ENCODE data around the gene ERBIN. TPM values are rescaled to one million over a fixed set of nuclear protein-coding genes. Genes with fewer than 3 reads are reported as not detected.

The ERBIN gene
- total RNA-seq, 1 experiment from 2014 or later, result 38.9 TPM

DNA sequence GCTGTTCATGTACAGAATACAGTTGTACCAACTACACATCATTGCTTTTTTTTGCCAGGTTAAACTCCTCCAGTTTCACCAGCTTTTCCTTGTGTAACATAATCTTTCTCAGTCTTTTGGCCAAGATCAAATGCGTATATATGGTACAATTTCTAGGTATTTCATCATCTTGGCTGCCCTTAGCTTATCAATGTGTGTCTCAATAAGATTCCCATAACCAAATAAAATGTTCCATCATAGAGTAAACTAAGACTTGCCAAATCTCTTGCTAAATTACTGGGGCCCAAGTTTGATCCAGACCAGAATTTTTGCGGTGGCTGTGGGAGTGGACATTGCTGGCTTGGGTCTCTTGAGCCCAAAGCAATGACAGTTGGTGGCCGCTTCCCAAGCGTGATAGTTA lies 24.3 kb upstream of the ERBIN start:
- H2AFZ ChIP-seq (ENCODE audit: low read length), result no peak overlapping the region
- H3K79me2 ChIP-seq (ENCODE audit: low read length), result no peaks in the 10 kb centered on the region
- DNase-seq (no peak), ATAC-seq (no peak)
- no peaks in the 10 kb centered on the region for H3K27me3 ChIP-seq (ENCODE audit: low read length)
- CTCF ChIA-PET, result no interaction called here
- no peaks in the 10 kb centered on the region for H3K9me2 ChIP-seq (replicated peaks; ENCODE audit: low read length)
- H3K9me3 ChIP-seq (ENCODE audit: low read length), result no peaks in the 10 kb centered on the region
- H3K9ac ChIP-seq (ENCODE audit: low read length), result no peak overlapping the region
- intact Hi-C loops (cut with micrococcal nuclease), result no loop called here
- no peaks in the 10 kb centered on the region for H3F3A ChIP-seq (ENCODE audit: low read length, unreplicated experiment)
- no TSS peak for BruUV-seq (replicated peaks)
- no peaks in the 10 kb centered on the region for H4K20me1 ChIP-seq (ENCODE audit: low read length)
- POLR2A ChIA-PET (ENCODE audit: unreplicated experiment), result no interaction called here
- H3K36me3 ChIP-seq (ENCODE audit: low read depth, low read length), result no peaks in the 10 kb centered on the region
- no peak overlapping the region for H3K27ac ChIP-seq (ENCODE audit: low read length)
- no peaks in the 10 kb centered on the region; the same call in 1 of the 2 replicates for H3K4me1 ChIP-seq (ENCODE audit: insufficient read depth, low read length)
- no peak overlapping the region for H3K4me3 ChIP-seq (ENCODE audit: low read length)
- TF ChIP-seq EZH2 (IDR thresholded peaks at IDR 0.05; ENCODE audit: low read length, unreplicated experiment), result no peak
- TF ChIP-seq, protein P1, sequence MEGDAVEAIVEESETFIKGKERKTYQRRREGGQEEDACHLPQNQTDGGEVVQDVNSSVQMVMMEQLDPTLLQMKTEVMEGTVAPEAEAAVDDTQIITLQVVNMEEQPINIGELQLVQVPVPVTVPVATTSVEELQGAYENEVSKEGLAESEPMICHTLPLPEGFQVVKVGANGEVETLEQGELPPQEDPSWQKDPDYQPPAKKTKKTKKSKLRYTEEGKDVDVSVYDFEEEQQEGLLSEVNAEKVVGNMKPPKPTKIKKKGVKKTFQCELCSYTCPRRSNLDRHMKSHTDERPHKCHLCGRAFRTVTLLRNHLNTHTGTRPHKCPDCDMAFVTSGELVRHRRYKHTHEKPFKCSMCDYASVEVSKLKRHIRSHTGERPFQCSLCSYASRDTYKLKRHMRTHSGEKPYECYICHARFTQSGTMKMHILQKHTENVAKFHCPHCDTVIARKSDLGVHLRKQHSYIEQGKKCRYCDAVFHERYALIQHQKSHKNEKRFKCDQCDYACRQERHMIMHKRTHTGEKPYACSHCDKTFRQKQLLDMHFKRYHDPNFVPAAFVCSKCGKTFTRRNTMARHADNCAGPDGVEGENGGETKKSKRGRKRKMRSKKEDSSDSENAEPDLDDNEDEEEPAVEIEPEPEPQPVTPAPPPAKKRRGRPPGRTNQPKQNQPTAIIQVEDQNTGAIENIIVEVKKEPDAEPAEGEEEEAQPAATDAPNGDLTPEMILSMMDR (conservative IDR thresholded peaks at IDR 0.05; ENCODE audit: low read depth, low read length), result no peak
- H3K4me2 ChIP-seq (ENCODE audit: low read length), result no peak overlapping the region

DNA sequence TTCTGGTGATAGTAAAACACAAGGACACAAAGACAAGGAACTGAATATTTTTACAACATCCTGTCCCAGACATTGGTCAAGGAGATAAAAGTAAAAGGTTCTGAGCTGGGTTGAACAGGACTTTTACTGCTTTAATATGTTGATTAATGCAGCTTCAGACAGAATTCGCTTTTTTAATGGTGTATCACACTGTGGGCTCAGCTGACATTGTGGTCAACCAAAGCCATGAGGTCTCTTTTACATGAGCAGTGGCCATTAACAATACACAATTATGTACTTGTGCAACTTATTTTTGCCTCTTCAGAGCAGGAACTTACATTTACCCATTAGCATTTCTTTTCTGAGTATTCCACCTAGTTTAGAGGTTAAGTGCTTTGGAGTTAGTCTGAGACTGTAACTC lies 22.8 kb upstream of the ERBIN start:
- no peak overlapping the region for H2AFZ ChIP-seq (ENCODE audit: low read length)

GRCh38 chr5:65906256-65906655 lies 20.1 kb upstream of the ERBIN start:
- Histone ChIP-seq H3F3A (ENCODE audit: low read length, unreplicated experiment) (no peaks in the 10 kb centered on the region), H3K27ac (ENCODE audit: low read length) (no peak overlapping the region), H3K9me3 (ENCODE audit: low read length) (no peaks in the 10 kb centered on the region), H3K9ac (ENCODE audit: low read length) (no peak overlapping the region), H4K20me1 (ENCODE audit: low read length) (no peaks in the 10 kb centered on the region), H3K79me2 (ENCODE audit: low read length) (no peaks in the 10 kb centered on the region), H3K27me3 (ENCODE audit: low read length) (no peaks in the 10 kb centered on the region), H3K4me1 (ENCODE audit: insufficient read depth, low read length) (no peaks in the 10 kb centered on the region; the same call in 1 of the 2 replicates), H2AFZ (ENCODE audit: low read length) (no peak overlapping the region), H3K4me3 (ENCODE audit: low read length) (no peak overlapping the region), H3K9me2 (replicated peaks; ENCODE audit: low read length) (no peaks in the 10 kb centered on the region), H3K36me3 (ENCODE audit: low read depth, low read length) (no peaks in the 10 kb centered on the region), H3K4me2 (ENCODE audit: low read length) (no peak overlapping the region)
- ChIA-PET POLR2A (ENCODE audit: unreplicated experiment) (interaction anchor here (0.7 kb wide), 1 partner anchor 1159 kb away, joined by 4 read pairs; no protein-coding TSS in a partner anchor), CTCF (no interaction called here)
- no peak for DNase-seq
- intact Hi-C loops (cut with micrococcal nuclease), result no loop called here
- TF ChIP-seq EZH2 (IDR thresholded peaks at IDR 0.05; ENCODE audit: low read length, unreplicated experiment) (no peak), EZH2phosphoT487 (IDR thresholded peaks at IDR 0.05; ENCODE audit: borderline replicate concordance, low read length) (no peak)
- TF ChIP-seq, protein P1 (conservative IDR thresholded peaks at IDR 0.05; ENCODE audit: low read depth, low read length), result no peak
- no TSS peak for BruUV-seq (replicated peaks)
- no peak for ATAC-seq

More for the DNA sequence above, 22.8 kb upstream of the ERBIN start:
- H3K27ac ChIP-seq (ENCODE audit: low read length), result no peak overlapping the region
- no peak overlapping the region for H3K4me2 ChIP-seq (ENCODE audit: low read length)
- no peaks in the 10 kb centered on the region for H3K9me2 ChIP-seq (replicated peaks; ENCODE audit: low read length)
- intact Hi-C loops (cut with micrococcal nuclease), result no loop called here
- H3K4me1 ChIP-seq (ENCODE audit: insufficient read depth, low read length), result no peaks in the 10 kb centered on the region; the same call in 1 of the 2 replicates
- H3F3A ChIP-seq (ENCODE audit: low read length, unreplicated experiment), result no peaks in the 10 kb centered on the region
- H3K9ac ChIP-seq (ENCODE audit: low read length), result no peak overlapping the region
- CTCF ChIA-PET, result no interaction called here
- no peaks in the 10 kb centered on the region for H4K20me1 ChIP-seq (ENCODE audit: low read length)
- no peak for TF ChIP-seq EZH2 (IDR thresholded peaks at IDR 0.05; ENCODE audit: low read length, unreplicated experiment)
- no peak for TF ChIP-seq EZH2phosphoT487 (IDR thresholded peaks at IDR 0.05; ENCODE audit: borderline replicate concordance, low read length)
- no peak overlapping the region for H3K4me3 ChIP-seq (ENCODE audit: low read length)
- ATAC-seq (no peak), DNase-seq (no peak)
- H3K79me2 ChIP-seq (ENCODE audit: low read length), result no peaks in the 10 kb centered on the region
- no peaks in the 10 kb centered on the region for H3K27me3 ChIP-seq (ENCODE audit: low read length)
- H3K9me3 ChIP-seq (ENCODE audit: low read length), result no peaks in the 10 kb centered on the region
- POLR2A ChIA-PET (ENCODE audit: unreplicated experiment), result no interaction called here
- no TSS peak for BruUV-seq (replicated peaks)
- H3K36me3 ChIP-seq (ENCODE audit: low read depth, low read length), result no peaks in the 10 kb centered on the region

All from PC-3 (cell line).